Measurements from ENCODE around the gene MARCHF2.

The MARCHF2 gene

DNA sequence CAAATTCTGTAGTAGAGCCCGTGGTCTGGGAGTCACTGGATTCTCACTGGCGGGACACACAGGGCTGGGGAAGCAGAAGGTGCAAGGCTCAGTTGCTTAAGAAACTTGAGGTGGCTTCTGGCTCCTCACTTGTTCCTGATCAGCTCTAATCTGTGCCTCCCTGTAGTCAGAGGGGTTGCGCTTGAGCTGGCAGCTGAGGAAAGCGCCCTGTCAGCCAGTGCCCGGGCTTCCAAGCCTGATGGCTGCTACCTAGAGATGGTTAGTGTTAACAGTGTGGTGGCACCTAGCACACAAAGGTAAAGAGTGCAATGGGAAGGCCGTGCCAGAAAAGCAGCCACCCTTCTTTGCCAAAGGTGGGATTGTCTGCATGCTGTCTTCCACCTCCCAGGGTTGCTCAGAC, 40.5 kb downstream of the MARCHF2 start:
- DNase-seq (ENCODE audit: low read depth, low spot score), result no peak

DNA sequence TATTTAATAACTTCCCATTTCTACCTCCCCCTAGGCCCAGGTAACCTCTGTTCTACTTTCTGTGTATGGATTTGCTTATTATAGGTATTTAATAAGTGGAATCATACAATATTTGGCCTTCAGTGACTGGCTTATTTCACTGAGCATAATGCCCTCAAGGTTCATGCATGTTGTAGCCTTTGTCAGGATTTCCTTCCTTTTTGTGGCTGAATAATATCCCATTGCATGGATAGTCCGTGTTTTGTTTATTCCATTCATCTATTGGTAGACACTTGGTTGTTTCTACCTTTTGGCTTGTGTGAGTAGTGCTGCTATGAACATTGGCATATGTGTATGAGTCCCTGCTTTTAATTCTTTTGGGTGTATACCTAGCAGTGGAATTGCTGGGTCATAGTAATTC, 41.1 kb downstream of the MARCHF2 start:
- DNase-seq (ENCODE audit: low read depth, low spot score), result no peak

GRCh38 chr19:8455018-8455417, 41.9 kb downstream of the MARCHF2 start:
- DNase-seq (ENCODE audit: low read depth, low spot score), result no peak

- no peak for DNase-seq (ENCODE audit: low read depth, low spot score)
Observed at GRCh38 chr19:8456064-8456463, 43.0 kb downstream of the MARCHF2 start.

GRCh38 chr19:8457209-8457608, 44.1 kb downstream of the MARCHF2 start:
- no peak for DNase-seq (ENCODE audit: low read depth, low spot score)

DNA sequence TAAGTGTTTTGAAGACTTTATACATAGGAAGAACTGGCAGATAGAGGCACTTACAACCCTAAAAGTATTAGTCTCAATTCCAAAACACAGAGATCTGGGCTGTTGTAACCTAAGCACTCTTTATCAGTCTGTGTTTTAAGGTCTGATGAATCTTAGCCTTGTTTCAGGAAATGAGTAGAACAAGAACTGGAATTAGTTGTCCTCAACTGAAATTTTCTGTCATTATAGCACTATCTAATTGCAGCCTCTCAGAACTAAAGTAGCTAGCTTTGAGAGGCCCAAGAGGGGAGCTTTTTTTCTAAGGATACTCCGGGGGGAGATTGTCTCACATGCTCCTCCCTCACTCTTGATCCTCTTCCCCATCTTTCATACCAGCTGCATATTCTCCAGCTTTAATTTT, 44.7 kb downstream of the MARCHF2 start:
- DNase-seq (ENCODE audit: low read depth, low spot score), result no peak

DNA sequence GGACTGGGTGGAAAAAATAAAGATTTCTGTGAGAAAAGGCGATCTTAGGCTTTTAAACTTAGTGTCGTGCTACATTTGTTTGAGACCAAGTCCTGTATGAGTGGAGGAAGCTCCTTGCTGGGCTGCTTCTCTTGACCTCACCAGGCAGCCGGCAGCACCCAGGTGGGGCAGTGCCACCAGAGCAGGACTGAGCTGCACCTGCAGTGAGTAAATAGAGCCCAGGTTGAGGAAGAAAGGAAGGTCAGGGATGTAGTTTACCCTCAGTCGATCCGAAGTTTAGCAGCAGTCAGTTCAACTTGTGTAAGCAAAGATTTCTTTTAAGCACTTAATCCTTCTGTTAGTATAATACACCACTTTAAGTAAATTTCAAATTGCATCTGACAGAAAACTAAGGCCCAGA, 45.3 kb downstream of the MARCHF2 start:
- DNase-seq (ENCODE audit: low read depth, low spot score), result no peak

GRCh38 chr19:8459095-8459494, 46.0 kb downstream of the MARCHF2 start:
- no peak for DNase-seq (ENCODE audit: low read depth, low spot score)

GRCh38 chr19:8459520-8460270, 46.6 kb downstream of the MARCHF2 start:
- no peak for DNase-seq (ENCODE audit: low read depth, low spot score)

GRCh38 chr19:8460516-8461298, 47.6 kb downstream of the MARCHF2 start:
- no peak for DNase-seq (ENCODE audit: low read depth, low spot score)

- no peak for DNase-seq (ENCODE audit: low read depth, low spot score)
Observed at GRCh38 chr19:8461376-8461775, 48.3 kb downstream of the MARCHF2 start.

DNA sequence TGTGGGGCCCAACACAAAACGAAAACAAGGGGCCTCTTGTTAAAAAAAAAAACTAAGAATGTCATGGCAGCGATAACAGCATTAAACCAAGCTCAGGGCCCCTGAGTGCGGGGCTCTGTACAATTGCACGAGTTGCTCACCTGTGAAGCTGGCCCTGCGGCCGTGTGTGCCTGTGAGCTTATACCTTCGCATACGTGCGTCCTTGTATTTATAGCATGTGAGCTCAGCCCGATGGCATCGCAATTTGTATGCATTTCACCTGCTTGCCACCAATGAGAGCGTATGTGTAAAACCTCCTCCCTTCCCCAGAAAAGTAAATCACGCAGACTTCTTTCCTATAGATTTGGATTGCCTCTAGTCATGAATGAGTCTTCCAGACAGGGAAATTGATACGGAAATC, 48.8 kb downstream of the MARCHF2 start:
- DNase-seq (ENCODE audit: low read depth, low spot score), result no peak

- no peak for DNase-seq (ENCODE audit: low read depth, low spot score)
Observed at GRCh38 chr19:8462571-8462970, 49.5 kb downstream of the MARCHF2 start.

GRCh38 chr19:8463365-8463764, 50.3 kb downstream of the MARCHF2 start:
- DNase-seq (ENCODE audit: low read depth, low spot score), result no peak

GRCh38 chr19:8466018-8466417, 52.9 kb downstream of the MARCHF2 start:
- no peak for DNase-seq (ENCODE audit: low read depth, low spot score)

- no peak for DNase-seq (ENCODE audit: low read depth, low spot score)
Observed at GRCh38 chr19:8468124-8468523, 55.0 kb downstream of the MARCHF2 start.

- no peak for DNase-seq (ENCODE audit: low read depth, low spot score)
Observed at GRCh38 chr19:8468761-8469373, 55.8 kb downstream of the MARCHF2 start.

DNA sequence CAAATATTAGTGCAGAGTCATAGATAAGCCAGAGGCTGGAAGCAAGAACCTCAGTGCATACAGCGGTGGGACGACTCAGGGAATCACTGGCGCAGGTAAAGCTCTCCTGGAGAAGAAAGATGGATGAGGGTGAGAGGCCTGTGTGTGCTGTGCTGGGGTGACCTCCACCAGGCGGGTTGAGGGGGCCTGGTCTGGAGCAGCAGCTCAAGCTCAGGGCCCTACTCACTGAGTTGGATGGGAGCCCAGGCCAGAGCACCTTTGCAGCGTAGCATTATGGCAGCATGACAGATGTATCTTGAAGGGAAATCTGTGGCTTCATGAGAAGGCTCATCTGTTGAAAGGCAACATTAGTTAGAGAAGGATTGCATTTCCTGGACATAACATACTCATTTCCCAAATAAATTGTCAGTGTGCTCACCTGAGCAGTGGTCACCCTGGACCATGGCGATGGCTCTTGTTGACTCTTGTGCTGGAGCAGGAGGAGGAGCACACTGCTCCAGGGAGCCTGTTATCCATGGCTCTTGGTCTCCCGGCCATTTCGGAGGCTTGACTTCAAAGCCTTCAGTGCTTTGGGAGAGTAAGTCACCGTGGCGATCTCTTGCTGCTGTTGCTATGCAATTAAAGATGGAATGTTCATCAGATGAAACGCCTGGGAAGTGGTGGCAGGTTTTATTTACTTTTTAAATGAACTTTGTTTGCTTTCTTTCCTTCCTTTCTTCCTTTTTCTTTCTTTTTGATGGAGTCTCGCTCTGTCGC, 56.7 kb downstream of the MARCHF2 start:
- no peak for DNase-seq (ENCODE audit: low read depth, low spot score)

GRCh38 chr19:8473648-8474476, 60.8 kb downstream of the MARCHF2 start:
- no peak for DNase-seq (ENCODE audit: low read depth, low spot score)

GRCh38 chr19:8475005-8475404, 61.9 kb downstream of the MARCHF2 start:
- DNase-seq (ENCODE audit: low read depth, low spot score), result no peak

GRCh38 chr19:8476524-8476923, 63.4 kb downstream of the MARCHF2 start:
- no peak for DNase-seq (ENCODE audit: low read depth, low spot score)

Measured in brain pericyte (primary cell).